B cell (primary cell): Measurements from ENCODE around the gene EFHC2.

Experiments
- CTCF ChIP-seq: fragments of 200-600 bp; IDR thresholded peaks from one replicate; pipeline ENCODE4 v1.8.0; 2022; ENCODE audit warnings: antibody characterized with exemption, mild to moderate bottlenecking
- EZH2 ChIP-seq: IDR thresholded peaks from 2 replicates; pipeline ENCODE4 v1.6.1; 2012; ENCODE audit warnings: borderline replicate concordance, low read depth, mild to moderate bottlenecking, moderate library complexity, low read length; ENCODE audit not compliant: insufficient read depth, poor library complexity, severe bottlenecking

GRCh38 chrX:44260609-44261008 lies 82.9 kb downstream of the EFHC2 start:
- TF ChIP-seq CTCF (no peak), EZH2 (no peak)
